Ovary (tissue), 9 donors: ENCODE measurements around the gene ARID5B. TPM values are rescaled to one million over a fixed set of nuclear protein-coding genes. Genes with fewer than 3 reads are reported as not detected.

Source experiments
- DNase-seq, 5 donors: peaks; one replicate each; pipeline ENCODE4 v3.0.0-alpha.2; 2019 to 2020
- H3K27ac ChIP-seq, 2 donors: fragments of 200-600 bp; one replicate each; pipeline versions ENCODE4 v1.5.1 to v1.8.0; 2019 to 2022
- H3K27me3 ChIP-seq: fragments of 200-600 bp; one replicate; pipeline ENCODE4 v1.8.0; 2022
- H3K36me3 ChIP-seq: fragments of 200-600 bp; sonication (generic); one replicate; pipeline ENCODE4 v1.5.1; 2019
- H3K4me1 ChIP-seq: one replicate; pipeline ENCODE4 v1.8.1; 2013; ENCODE audit warnings: mild to moderate bottlenecking, moderate library complexity; ENCODE audit not compliant: insufficient read depth
- H3K4me3 ChIP-seq: fragments of 200-600 bp; sonication (generic); one replicate; pipeline ENCODE4 v1.5.1; 2017
- H3K9me3 ChIP-seq, 2 donors: fragments of 200-600 bp in 1 of 2; sonication (generic) in 1 of 2; one replicate each; pipeline versions ENCODE4 v1.5.1 to v1.8.1; 2013 to 2019; ENCODE audit warnings: mild to moderate bottlenecking in 1 of 2, moderate library complexity in 1 of 2
- CTCF ChIP-seq, 3 donors: fragments of 450-650 bp in 2 of 3; fragments of 200-600 bp in 1 of 3; IDR thresholded peaks; one replicate each; pipeline versions ENCODE4 v1.5.1 to v1.8.0; 2016 to 2022; ENCODE audit warnings: antibody characterized with exemption in 3 of 3, mild to moderate bottlenecking in 1 of 3
- EP300 ChIP-seq: sonication (generic); formaldehyde crosslinking; IDR thresholded peaks from one replicate; pipeline ENCODE4 v1.6.1; 2017; ENCODE audit warnings: antibody characterized with exemption
- POLR2A ChIP-seq: fragments of 450-650 bp; IDR thresholded peaks from one replicate; pipeline ENCODE4 v1.6.1; 2017; ENCODE audit warnings: antibody characterized with exemption, mild to moderate bottlenecking, moderate library complexity
- WGBS, 3 donors: extraction: QIAGEN DNeasy Blood & Tissue Kit in 1 of 3; methylation state at CpG; one replicate each; pipeline versions ENCODE4 v1.1.5 to v1.1.7; 2013 to 2017; 5-methylcytosine and 5-hydroxymethylcytosine counted together
- intact Hi-C, 4 donors: fragments of 100-400 bp; cut with DNase I; formaldehyde crosslinking; loops; one replicate each; pipeline versions ENCODE4 v1.11.0 to v1.15.1; 2022 to 2023
- polyA plus RNA-seq, 2 donors: library from polyadenylated mRNA; stranded (reverse); fragments of 200-250 nt in 1 of 2; fragments of 350-450 nt in 1 of 2; fragmentation: Illumina TruSeq in 1 of 2; extraction: RNeasy Lipid Tissue Mini Kit (QIAGEN cat#74804) in 1 of 2; gene quantifications; one replicate each; pipeline ENCODE4 v1.2.3, GENCODE V29; 2013 to 2014
- total RNA-seq, 7 donors: library from RNA; depleted of rRNA in 2 of 7; stranded (reverse); fragments of >200 nt in 2 of 7; fragmentation: NEBNext Ultra II Directional in 3 of 7; extraction: Animal tissue kit (Norgen Biotek cat#: 25700) in 3 of 7; gene quantifications; one replicate each; pipeline versions ENCODE4 v1.1.0 to v1.2.4, GENCODE V29; 2016 to 2023
- donor health status: DM: no; HTN: no; CAD: no; lungs with moderate emphysema.
- donor health status: DM: no; HTN: no; CAD: no.
- donor health status: Bipolar disorder and iron deficiency.
- donor health status: DM: yes; HTN: yes; CAD: no.
- donor health status: DM: no; HTN: no; CAD: no.
- donor health status: DM: yes; HTN: yes; CAD: no.

ARID5B gene
- total and polyA plus RNA-seq, 9 donors: 18.3 to 61.8 (median 28.3) TPM

- H3K4me3 ChIP-seq: no peak overlapping the region
- no peak for DNase-seq
- H3K4me1 ChIP-seq: peaks cover 7% of the 10 kb centered on the region
- WGBS, 3 donors: 54 to 71% (median 66%) methylated on average over 8 of the region's 8 CpGs
- H3K36me3 ChIP-seq: no peaks in the 10 kb centered on the region
- H3K9me3 ChIP-seq: no peaks in the 10 kb centered on the region
- H3K27me3 ChIP-seq: no peaks in the 10 kb centered on the region
- intact Hi-C loops: no loop called here
- TF ChIP-seq CTCF (IDR thresholded peaks at IDR 0.05) (no peak), POLR2A (no peak), EP300 (no peak)
- H3K27ac ChIP-seq: no peak overlapping the region
Measured at GRCh38 chr10:62019013-62019684, 117.7 kb downstream of the ARID5B start.

- no peaks in the 10 kb centered on the region for H3K27me3 ChIP-seq
- DNase-seq: no peak
- no peak overlapping the region for H3K27ac ChIP-seq
- H3K4me1 ChIP-seq: peaks cover 7% of the 10 kb centered on the region
- intact Hi-C loops: no loop called here
- TF ChIP-seq CTCF (IDR thresholded peaks at IDR 0.05) (no peak), EP300 (no peak), POLR2A (no peak)
- no peak overlapping the region for H3K4me3 ChIP-seq
- no peaks in the 10 kb centered on the region for H3K9me3 ChIP-seq
- 60 to 68% (median 67%) methylated on average over 6 of the region's 6 CpGs for WGBS, 3 donors
- H3K36me3 ChIP-seq: no peaks in the 10 kb centered on the region
Measured at GRCh38 chr10:62019685-62020359, 118.3 kb downstream of the ARID5B start.

GRCh38 chr10:62021128-62021665, 119.7 kb downstream of the ARID5B start:
- WGBS, 3 donors: 41 to 62% (median 52%) methylated on average over 2 of the region's 2 CpGs
- intact Hi-C loops: no loop called here
- DNase-seq: no peak
- H3K27ac ChIP-seq: no peak overlapping the region
- H3K4me3 ChIP-seq: no peak overlapping the region
- peaks cover 8% of the 10 kb centered on the region for H3K4me1 ChIP-seq
- H3K9me3 ChIP-seq: no peaks in the 10 kb centered on the region
- H3K36me3 ChIP-seq: no peaks in the 10 kb centered on the region
- TF ChIP-seq POLR2A: no peak
- no peak for TF ChIP-seq EP300
- TF ChIP-seq CTCF (IDR thresholded peaks at IDR 0.05): no peak
- no peaks in the 10 kb centered on the region for H3K27me3 ChIP-seq

GRCh38 chr10:62021978-62022802, 120.7 kb downstream of the ARID5B start:
- peaks cover 5% of the 10 kb centered on the region for H3K4me1 ChIP-seq
- H3K4me3 ChIP-seq: no peak overlapping the region
- H3K36me3 ChIP-seq: no peaks in the 10 kb centered on the region
- intact Hi-C loops: no loop called here
- H3K9me3 ChIP-seq: no peaks in the 10 kb centered on the region
- no peaks in the 10 kb centered on the region for H3K27me3 ChIP-seq
- WGBS, 3 donors: 84 to 88% (median 85%) methylated on average over 5 of the region's 5 CpGs
- no peak for DNase-seq
- TF ChIP-seq CTCF (IDR thresholded peaks at IDR 0.05) (no peak), EP300 (no peak), POLR2A (no peak)
- H3K27ac ChIP-seq: no peak overlapping the region
